HG03175 (cell line): ENCODE results near the gene KLK4.

ENCODE experiments used
- ATAC-seq: cut with Tn5 transposase; IDR thresholded peaks from one replicate; pipeline ENCODE4 v1.9.1; 2021; ENCODE audit warnings: mild to moderate bottlenecking, moderate library complexity; ENCODE audit not compliant: unreplicated experiment

The KLK4 gene

GRCh38 chr19:50911206-50912101, at the start of gene KLK4:
KLK4 (minus strand) TSS chr19:50911395; CDS start chr19:50910738, 657 bp downstream.
- no peak for ATAC-seq

- ATAC-seq, result no peak
These were observed 48.7 kb upstream of the KLK4 start for GRCh38 chr19:50959731-50960500.

GRCh38 chr19:50957587-50957986, 46.4 kb upstream of the KLK4 start:
- ATAC-seq, result no peak

- no peak for ATAC-seq
These were observed 41.7 kb upstream of the KLK4 start, which contains the start of gene KLK5 for GRCh38 chr19:50952910-50953309. KLK5 (minus strand) TSS chr19:50953038; CDS start chr19:50952657, 381 bp downstream.

- no peak for ATAC-seq
These were observed 38.7 kb upstream of the KLK4 start for GRCh38 chr19:50949861-50950260.

- no peak for ATAC-seq
These were observed 35.9 kb upstream of the KLK4 start for GRCh38 chr19:50947123-50947522.

- no peak for ATAC-seq
These were observed 33.6 kb upstream of the KLK4 start for GRCh38 chr19:50944795-50945194.

- no peak for ATAC-seq
These were observed 32.1 kb upstream of the KLK4 start for GRCh38 chr19:50943074-50943828.

- ATAC-seq, result no peak
These were observed 28.4 kb upstream of the KLK4 start for GRCh38 chr19:50939596-50939995.

- ATAC-seq, result no peak
These were observed 22.4 kb upstream of the KLK4 start for GRCh38 chr19:50933640-50934039.

GRCh38 chr19:50932690-50933083, 21.5 kb upstream of the KLK4 start:
- ATAC-seq, result no peak

GRCh38 chr19:50932018-50932689, 21.0 kb upstream of the KLK4 start:
- no peak for ATAC-seq

GRCh38 chr19:50931023-50931422, 19.8 kb upstream of the KLK4 start:
- no peak for ATAC-seq

GRCh38 chr19:50928831-50929230, 17.6 kb upstream of the KLK4 start:
- ATAC-seq, result no peak

- ATAC-seq, result no peak
These were observed 14.9 kb upstream of the KLK4 start for GRCh38 chr19:50926144-50926543.

- ATAC-seq, result no peak
These were observed 14.5 kb upstream of the KLK4 start for GRCh38 chr19:50925734-50926133.

- ATAC-seq, result no peak
These were observed 13.4 kb upstream of the KLK4 start for GRCh38 chr19:50924586-50924985.

- peak; percentile 57 for ATAC-seq
These were observed 11.2 kb upstream of the KLK4 start for GRCh38 chr19:50922317-50922853.

- peak; percentile 18 for ATAC-seq
These were observed 10.5 kb upstream of the KLK4 start for GRCh38 chr19:50921426-50922316.
